ENCODE data around the gene ARRDC1.
"Not testable (repeated sequence)": the region's sequence is repeated elsewhere in the genome, so short reads cannot be mapped to it uniquely, and the experiment has no call there.

The ARRDC1 gene

DNA sequence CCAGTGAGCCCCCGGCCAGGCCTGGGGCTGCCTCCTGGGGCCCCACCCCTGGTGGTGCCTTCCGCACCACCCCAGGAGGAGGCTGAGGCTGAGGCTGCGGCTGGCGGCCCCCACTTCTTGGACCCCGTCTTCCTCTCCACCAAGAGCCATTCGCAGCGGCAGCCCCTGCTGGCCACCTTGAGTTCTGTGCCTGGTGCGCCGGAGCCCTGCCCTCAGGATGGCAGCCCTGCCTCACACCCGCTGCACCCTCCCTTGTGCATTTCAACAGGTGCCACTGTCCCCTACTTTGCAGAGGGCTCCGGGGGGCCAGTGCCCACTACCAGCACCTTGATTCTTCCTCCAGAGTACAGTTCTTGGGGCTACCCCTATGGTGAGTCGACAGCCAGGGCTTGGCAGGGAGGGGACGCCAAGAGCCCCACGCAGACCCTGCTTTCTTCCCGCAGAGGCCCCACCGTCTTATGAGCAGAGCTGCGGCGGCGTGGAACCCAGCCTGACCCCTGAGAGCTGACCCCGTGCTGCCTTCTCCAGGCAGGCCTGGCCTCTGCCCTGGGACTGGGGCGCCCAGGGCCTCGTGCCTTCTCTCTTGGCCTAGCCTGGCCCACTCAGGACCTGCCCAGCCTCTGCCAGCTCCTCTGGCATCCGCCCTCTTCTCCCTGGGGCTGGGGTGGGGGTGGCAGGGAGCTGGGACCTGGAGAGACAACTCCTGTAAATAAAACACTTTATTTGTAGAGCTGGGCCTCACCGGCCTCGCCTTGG lies 9.3 kb downstream of the ARRDC1 start:
- no peak for DNase-seq

DNA sequence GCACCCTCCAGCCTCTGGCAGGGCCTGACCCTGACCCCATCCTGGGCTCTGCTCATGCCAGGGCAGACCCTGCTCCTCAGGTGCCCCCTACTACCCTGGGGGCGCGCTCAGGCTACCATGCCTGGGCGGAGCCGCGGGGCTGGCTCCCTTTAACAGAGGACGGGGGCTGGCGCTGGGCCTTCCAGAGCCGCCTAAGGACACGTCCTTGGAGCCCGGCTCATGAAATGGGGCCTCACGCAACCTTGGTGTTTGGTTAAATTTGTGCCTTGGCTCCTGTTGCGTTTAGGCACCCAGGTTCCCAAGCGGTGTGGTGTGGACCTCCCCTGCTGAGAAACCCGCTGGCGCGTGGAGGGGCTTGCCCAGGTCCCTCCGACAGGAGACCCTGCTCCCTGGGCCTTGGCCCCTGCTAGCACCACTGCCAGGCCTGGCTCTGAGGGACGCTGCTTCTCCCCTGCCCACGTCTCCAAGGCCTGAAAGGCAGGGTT lies 9.9 kb downstream of the ARRDC1 start:
- no peak for DNase-seq

DNA sequence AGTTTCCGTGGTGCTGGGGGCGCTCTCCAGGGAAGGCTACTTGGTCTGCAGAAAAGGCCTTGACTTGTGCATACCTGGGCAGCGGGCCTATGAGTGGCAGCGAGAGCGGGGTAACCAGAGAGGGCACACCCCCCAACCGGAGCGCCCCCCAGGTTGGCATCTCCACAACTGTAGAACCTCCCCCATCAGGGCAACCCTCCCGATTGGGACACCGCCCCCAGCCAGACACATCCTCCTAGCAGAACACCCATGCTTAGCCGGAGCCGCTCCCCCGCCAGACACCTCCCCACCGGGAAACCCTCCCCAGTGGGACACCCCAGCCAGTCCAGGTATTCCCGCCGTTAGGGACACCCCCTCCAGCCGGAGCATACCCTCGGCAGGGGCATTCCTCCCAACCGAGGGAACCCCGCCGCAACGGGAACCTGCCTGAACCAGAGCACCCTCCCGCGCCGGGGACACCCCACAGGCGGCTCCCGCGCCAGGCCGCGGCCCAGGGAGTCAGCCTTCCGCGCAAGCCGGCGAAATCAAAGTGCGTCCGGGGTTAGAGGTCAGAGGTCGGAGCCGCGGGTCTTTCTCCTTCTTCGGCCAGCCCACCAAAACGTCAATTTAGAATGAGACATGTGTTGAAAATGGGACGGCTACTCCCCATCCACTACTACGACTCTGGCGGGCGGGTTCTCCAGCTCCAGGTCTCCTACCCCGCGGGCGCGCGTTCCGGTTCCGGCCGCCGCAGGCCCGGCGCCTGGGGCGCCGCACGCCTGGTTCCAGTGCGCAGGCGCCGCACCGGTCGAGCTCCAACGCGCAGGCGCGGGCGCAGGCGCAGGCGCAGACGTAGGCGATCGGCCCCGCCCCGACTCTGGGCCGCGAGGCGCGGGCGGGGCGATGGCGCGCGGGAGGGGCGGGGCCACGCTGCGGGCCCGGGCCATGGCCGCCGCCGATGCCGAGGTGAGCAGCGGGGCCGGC lies 12.9 kb downstream of the ARRDC1 start, which contains the start of gene EHMT1:
Gene EHMT1, plus strand, starts transcription at position 901 of the 963 bp plus-strand sequence. Its CDS starts 24 bp downstream, at position 925.
- DNase-seq = peak; percentile 89 to 92

DNA sequence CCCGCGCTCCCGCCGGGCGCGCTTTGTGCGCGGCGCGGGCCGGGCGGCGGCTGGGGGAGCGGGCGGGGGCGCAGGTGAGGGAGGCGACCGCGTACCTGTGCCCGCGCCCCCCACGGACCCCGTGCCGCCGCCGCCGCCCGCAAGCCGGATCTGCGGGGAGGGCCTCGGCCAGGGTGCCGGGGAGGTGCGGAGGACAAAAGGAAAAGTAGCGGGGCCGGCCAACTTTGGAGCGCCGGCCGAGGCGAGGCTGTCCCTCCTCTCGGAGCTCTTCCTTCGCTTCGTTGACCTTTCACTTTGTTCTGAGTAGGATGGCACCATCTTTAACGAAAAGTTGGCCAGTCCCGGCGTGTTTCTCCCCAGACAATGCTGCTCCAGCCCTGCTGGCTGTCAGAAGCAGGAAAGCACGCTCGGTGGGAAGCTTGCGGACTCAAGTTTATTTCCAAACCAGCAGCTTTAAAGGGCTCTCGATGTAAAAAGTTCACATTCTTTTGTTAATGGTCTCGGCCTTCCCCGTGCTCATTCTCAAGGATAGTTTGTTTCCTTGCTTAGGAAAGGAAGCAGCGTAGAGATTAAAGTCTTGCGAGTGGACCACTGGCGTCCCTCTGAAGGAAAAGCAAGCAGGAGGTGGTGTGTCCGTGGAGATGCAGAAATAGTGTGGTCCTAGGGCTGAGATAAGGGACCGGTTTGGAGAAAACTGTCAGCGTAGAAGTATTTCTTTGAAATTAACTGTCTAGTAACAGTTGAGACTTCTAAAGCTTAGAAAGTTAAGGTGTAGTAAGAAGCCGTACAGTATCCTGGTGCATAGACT lies 14.0 kb downstream of the ARRDC1 start:
- DNase-seq = peak in 1 of 2 donors; percentile 39

DNA sequence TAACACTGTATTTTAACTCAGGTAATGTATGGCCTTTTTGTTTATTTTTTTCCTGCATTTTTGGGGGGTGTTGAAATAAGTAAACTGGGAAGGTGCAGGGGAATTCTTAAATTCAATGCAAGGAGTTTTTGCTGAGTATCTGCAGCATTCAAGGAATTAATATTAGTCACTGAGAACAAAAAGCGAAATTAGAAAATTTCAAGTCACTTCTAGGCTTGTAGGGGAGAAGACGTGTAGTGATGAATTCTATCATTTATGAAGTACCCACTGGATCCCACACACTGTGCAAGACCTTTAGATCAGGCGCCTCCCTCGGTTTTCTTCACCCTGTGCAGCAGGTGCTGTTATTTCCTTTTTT lies 14.5 kb downstream of the ARRDC1 start:
- no peak for DNase-seq

DNA sequence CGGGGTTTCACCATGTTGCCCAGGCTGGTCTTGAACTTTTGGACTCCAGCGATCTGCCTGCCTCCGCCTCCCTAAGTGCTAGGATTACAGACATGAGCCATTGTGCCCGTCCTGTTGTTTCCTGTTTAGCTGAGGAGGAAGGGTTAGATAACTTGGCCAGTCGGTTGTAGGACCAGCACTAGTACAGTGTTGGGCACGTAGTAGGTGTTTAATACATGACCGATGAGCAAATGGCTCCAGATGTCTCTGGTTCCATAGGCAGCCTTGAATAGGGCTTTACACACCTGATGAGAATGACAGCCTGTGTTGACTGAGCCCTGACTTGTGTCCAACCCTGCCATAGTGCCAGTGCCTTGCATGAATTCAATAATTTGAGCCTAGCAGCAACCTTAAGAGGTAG lies 15.1 kb downstream of the ARRDC1 start:
- DNase-seq = no peak

DNA sequence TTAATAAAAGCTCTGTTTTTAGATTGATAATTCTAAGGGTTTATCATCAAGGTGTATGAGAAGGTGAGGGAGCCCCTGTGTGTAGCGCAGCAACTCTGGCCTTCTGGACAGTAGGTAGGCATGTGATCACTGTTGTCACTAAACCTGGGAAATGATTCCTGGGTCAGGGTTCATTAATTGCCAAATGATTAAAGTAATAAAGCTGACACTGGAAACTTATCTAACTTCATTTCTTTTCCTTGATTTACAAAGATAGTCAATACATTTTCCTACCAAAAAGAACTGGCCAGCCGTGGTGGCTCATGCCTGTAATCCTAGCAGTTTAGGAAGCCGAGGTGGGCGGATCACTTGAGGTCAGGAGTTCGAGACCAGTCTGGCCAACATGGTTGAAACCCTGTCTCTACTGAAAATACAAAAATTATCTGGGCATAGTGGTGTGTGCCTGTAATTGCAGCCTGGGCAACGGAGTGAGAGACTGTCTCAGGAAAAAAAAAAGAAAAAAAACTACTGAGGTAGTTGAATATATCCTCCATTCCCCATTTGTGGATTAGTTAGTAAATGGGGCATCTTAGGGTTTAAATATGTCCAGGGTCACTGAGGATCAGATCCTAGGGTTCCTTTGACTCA lies 15.8 kb downstream of the ARRDC1 start:
- DNase-seq = peak in 1 of 2 donors; percentile 34

DNA sequence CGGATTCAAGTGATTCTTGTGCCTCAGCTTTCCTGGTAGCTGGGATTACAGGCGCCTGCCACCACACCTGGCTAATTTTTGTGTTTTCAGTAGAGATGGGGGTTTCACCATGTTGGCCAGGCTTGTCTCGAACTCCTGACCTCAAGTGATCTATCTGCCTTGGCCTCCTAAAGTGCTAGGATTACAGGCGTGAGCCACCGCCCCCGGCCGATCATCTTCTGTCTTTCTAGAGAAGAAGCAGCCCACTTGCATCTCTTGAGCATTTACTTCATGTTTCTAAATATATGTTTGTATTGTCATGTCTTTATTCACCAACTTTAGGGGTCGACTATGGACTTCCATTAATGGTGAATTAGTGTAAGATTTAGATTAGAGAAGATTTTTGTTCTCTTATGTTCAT lies 16.7 kb downstream of the ARRDC1 start:
- not testable (repeated sequence) for DNase-seq

DNA sequence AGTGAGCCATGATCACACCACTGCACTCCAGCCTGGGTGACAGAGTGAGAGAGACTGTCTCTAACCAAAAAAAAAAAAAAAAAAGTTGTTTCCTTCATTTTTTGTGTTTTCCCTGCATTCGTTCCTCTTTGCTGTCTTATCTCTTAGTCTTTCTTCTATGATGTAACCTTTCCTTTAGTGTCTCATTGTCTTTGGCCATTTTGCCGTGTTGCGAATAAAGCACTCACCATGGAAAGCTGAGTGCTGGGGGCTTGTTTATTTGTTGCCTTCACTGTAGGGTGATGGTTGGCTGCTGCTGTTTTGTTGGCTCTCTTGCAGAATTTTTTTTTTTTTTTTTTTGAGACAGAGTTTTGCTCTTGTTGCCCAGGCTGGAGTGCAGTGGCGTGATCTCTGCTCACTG lies 21.0 kb downstream of the ARRDC1 start:
- no peak for DNase-seq

DNA sequence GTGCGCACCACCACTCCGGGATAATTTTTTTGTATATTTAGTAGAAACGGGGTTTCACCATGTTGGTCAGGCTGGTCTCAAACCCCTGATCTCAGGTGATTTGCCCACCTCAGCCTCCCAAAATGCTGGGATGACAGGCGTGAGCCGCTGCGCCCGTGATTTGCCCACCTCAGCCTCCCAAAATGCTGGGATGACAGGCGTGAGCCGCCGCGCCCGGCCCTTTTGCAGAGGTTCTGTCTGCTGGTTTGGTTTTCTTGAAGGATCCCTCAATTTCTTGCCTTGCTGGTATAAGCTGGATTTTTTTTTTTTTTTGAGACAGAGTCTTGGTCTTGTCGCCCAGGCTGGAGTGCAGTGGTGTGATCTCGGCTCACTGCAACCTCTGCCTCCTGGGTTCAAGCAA lies 21.9 kb downstream of the ARRDC1 start:
- DNase-seq = not testable (repeated sequence)

DNA sequence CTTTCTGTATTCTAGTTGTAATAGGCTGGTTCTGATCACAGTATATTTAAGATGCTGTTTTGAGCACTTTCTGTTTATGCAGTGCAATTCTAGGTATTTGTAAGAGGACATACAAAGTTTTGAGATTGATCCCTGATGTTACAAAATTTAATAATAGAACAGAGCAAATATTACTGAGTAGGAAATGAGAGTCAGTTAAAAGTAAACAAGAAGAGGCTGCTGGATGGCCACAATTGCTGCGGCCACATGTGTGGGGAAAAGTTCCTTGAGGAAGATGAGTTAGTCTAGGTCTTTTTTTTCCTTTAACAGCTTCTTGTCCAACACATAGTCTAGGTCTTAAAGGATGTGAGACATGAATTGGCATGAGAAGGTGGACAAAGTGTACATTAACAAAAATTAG lies 24.6 kb downstream of the ARRDC1 start:
- DNase-seq = no peak

DNA sequence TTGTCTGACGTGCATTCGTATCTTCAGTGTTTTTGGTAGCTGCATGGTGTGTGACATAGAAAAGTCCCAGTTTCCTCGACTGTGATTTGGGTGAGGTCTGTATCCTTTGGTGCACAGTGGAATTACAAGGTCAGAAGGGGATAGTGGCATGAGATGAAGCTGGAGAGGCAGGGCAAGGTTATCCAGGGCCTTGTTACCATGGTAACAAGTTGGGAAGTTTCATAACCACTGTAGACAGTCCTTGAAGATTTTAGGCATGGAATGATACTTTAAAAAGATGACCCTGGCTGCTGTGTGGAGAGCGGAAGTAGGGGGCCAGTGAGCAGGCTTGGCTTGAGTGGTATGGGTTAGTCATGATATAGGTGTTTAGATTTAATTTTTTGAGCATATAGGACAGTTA lies 25.2 kb downstream of the ARRDC1 start:
- no peak for DNase-seq

DNA sequence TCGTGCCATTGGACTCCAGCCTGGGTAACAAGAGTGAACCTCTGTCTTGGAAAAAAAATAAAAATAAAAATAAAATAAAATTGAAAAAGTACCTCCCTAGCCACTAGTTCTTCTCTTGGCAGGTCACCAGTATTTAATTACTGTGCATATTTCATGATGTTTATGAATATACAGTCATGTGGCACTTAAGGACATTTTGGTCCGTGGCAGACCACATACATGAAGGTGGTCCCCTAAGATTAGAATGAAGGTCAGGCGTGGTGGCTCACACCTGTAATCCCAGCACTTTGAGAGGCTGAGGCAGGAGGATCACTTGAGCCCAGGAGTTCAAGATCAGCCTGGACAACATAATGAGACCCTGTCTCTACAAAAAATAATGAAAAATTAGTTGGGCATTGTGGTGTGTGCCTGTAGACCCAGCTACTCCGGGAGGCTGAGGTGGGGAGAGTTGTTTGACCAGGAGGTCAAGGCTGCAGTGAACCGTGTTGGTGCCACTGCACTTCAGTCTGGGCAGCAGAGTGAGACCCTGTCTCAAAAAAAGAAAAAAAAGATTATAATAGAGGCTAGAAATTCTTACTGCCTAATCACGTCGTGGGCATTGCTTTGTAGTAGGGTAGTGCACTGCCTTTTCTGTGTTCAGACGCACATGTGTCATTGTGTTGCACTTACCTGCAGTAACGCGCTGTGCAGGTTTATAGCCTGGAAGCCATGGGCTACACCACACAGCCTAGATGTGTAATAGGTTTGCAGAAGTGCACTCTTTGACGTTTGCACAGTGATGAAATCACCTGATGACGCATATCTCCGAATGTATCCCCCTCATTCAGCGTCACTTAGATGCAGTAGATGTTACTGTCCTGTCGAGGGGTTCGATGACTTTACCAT lies 26.1 kb downstream of the ARRDC1 start:
- no peak for DNase-seq

DNA sequence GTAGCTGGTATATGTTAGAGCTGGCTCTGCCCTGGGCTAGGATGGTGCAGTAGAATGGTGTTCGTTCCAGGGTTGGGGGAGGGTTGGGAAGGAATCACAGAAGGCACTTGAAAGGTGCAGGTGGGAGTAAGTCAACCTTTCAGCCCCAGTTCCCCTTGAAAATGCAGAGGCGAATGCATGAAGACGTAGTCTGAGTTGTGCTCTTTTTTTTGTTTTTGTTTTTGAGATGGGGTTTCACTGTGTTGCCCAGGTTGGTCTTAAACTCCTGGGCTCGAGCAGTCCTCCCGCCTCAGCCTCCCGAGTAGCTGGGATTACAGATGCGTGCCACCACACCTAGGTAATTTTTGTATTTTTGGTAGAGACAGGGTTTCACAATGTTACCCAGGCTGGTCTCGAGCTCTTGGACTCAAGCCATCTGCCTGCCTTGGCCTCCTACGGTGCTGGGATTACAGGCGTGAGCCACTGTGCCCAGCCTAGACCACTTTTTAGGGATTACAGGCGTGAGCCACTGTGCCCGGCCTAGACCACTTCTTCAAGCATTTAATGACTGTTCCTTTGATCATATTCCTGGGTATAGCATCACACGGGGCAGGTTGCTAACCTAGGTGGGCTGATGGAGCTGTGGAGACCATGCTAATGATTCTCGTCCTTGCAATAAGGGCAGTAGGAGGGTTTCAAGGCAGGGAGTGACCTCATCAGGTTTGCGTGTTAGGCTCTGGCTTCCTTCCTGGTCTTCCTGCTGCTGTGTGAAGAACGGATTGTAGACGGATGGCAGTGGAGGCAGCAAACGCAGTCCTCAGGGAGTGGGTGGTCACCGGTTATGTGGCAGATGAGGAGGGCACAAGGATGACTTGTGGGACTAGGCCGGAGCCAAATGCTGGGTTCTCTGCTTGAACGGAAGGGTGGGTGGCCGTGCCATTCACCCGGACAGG lies 27.0 kb downstream of the ARRDC1 start:
- DNase-seq = no peak

DNA sequence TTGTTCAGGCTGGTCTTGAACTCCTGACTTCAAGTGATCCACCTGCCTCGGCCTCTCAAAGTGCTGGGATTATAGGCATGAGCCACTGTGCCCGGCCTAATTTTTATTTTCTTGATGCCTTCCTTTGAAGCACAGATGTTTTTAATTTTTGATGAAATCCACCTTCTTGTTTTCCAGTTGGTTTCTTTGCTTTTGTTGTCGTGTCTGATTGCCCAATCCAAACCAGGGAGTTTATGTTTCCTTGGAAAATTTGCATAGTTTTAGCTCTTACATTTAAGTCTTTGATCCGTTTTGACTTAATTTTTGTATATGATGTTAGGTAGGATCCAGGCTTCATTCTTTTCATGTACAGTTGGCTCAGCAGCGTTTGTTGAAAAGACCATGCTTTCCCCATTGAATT lies 28.5 kb downstream of the ARRDC1 start:
- no peak for DNase-seq

DNA sequence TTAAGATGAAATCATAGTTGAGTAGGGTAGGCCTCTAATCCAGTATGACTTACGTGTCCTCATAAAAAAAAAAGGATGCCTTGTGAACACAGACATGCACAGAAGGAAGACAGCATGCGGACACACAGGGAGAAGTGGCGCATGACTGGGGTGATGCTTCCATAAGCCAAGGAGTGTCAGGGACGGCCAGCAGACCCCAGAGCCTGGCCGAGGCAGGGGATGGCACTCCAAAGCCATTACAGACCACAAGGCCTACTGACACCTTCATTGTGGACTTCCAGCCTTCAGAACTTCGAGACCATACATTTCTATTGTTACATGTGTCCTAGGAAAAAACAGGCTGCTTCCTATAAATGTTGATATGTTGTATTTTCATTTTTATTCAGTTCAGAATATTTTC lies 33.2 kb downstream of the ARRDC1 start:
- no peak for DNase-seq

DNA sequence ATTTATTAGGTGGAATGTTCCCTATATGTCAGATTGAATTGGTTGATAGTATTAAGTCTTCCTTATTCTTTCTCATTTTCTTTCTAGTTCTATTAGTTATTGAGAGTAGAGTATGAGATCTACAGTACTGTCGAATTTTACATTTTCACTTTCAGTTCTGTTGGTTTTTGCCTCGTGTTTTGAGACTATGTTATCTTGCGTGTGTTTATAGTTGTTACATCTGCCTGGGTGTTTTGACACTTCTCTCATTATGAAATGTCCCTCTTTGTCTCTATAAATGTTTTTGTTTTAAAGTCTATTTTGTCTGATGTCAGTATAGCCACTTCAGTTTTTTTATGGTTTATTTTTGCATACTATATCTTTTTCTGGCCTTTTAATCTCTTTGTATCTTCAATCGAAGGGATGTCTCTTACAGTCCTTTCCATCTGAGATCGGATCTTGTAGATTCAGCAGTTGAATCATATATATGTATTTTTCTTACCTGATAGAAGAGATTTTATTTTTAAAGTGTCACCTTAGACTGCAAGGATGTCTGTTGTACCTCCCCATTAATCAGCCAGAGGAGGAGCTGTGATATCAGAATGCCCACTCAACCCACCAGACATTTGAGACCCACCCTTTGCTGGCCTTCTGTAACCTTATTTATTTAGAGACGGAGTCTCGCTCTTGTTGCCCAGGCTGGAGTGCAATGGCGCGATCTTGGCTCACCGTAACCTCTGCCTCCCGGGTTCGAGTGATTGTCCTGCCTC lies 34.0 kb downstream of the ARRDC1 start:
- DNase-seq = peak in 1 of 2 donors; percentile 43

DNA sequence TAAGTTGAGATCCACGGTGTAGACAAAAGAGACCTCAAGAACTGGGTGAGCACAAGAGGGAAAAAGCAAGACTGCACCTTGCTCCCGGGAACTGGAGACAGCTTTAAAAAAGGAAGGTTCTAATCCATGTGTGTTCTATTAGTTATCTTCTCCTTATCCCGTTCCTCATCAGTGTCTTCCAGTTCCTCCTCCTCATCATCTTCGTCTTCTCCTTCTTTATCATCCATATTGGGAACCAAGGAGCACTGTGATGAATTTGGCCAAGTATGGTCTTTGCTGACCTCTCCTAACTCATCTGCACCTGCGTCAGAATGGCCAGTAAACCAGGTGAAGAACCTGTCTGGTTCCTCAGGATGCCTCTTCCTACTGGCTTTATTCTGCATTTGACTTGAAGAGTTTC lies 35.4 kb downstream of the ARRDC1 start:
- DNase-seq = no peak

DNA sequence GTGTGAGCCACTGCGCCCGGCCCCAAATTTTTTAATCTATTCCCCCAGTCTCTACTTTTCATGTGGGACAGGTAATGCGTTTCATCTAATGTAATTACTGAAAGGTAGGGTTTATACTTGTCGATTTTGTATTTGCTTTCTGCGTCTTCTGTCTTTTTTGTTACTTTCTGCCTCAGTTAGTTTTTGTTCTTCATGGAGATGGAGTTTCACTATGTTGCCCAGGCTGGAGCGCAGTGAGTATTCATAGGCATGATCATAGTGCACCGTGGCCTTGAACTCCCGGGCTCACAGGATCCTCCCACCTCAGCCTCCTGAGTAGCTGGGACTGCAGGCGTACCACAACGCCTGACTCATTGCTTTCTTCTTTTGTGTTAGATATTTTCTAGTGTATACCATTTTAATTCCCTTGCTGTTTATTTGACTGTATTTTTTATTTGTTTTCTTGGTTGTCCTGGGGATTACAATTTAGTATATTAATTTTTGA lies 36.7 kb downstream of the ARRDC1 start:
- DNase-seq = no peak

Measured in CD4-positive, alpha-beta T cell treated with Interleukin-1 beta for 1 hour (primary cell).